SU-DHL-6 (cell line): Measurements from ENCODE around the gene SETD1A.

Experiments
- H2AFZ ChIP-seq: fragments of 200-600 bp; sonication (generic); 2 replicates; pipeline ENCODE4 v1.6.1; 2014; ENCODE audit warnings: low read depth, mild to moderate bottlenecking, moderate library complexity, mixed read lengths, antibody characterized with exemption, low read length; ENCODE audit not compliant: severe bottlenecking
- H3F3A ChIP-seq: fragments of 200-600 bp; shearing (Covaris generic); 2 replicates; pipeline ENCODE4 v1.6.0; 2016; ENCODE audit warnings: antibody characterized with exemption, mild to moderate bottlenecking; ENCODE audit not compliant: insufficient read depth
- H3K27ac ChIP-seq: fragments of 200-600 bp; sonication (generic); 2 replicates; pipeline ENCODE4 v1.5.1; 2016; ENCODE audit warnings: low read depth, mild to moderate bottlenecking, low read length, moderate library complexity, mixed read lengths
- H3K27me3 ChIP-seq: fragments of 200-600 bp; sonication (generic), shearing (Covaris generic); 2 replicates; pipeline ENCODE4 v1.6.0; 2014; ENCODE audit warnings: mild to moderate bottlenecking, low read length
- H3K36me3 ChIP-seq: fragments of 200-600 bp; sonication (generic); 2 replicates; pipeline ENCODE4 v1.6.1; 2014; ENCODE audit warnings: mild to moderate bottlenecking, low read length, mixed read lengths
- H3K4me2 ChIP-seq: fragments of 300-600, 200-600 bp; shearing (Covaris generic), sonication (generic); 2 replicates; pipeline ENCODE4 v1.6.0; 2014; ENCODE audit warnings: low read length, low read depth, mild to moderate bottlenecking; ENCODE audit not compliant: poor library complexity, severe bottlenecking
- H3K4me3 ChIP-seq: fragments of 200-600 bp; sonication (generic); 2 replicates; pipeline ENCODE4 v1.5.1; 2014; ENCODE audit warnings: antibody characterized with exemption, low read length, mild to moderate bottlenecking, mixed read lengths; ENCODE audit not compliant: insufficient read depth, poor library complexity, severe bottlenecking
- H3K79me2 ChIP-seq: fragments of 200-600 bp; sonication (generic); 2 replicates; pipeline ENCODE4 v1.6.1; 2014; ENCODE audit warnings: mild to moderate bottlenecking, low read length, moderate library complexity; ENCODE audit not compliant: insufficient read depth
- H3K9ac ChIP-seq: fragments of 200-600 bp; sonication (generic); 2 replicates; pipeline ENCODE4 v1.7.0; 2014; ENCODE audit warnings: mild to moderate bottlenecking, low read length
- H3K9me2 ChIP-seq: fragments of 200-600 bp; sonication (generic); replicated peaks from 2 replicates; pipeline ENCODE4 v1.6.1; 2014; ENCODE audit warnings: low read length; ENCODE audit not compliant: insufficient read depth
- H3K9me3 ChIP-seq: fragments of 200-600 bp; sonication (generic); 2 replicates; pipeline ENCODE4 v1.6.1; 2014; ENCODE audit warnings: low read length, mixed read lengths; ENCODE audit not compliant: insufficient read depth
- H4K20me1 ChIP-seq: fragments of 200-600 bp; sonication (generic); 2 replicates; pipeline ENCODE4 v1.6.1; 2014; ENCODE audit warnings: low read depth, mild to moderate bottlenecking, antibody characterized with exemption, low read length, moderate library complexity, mixed read lengths
- EZH2phosphoT487 ChIP-seq: fragments of 200-600 bp; sonication (generic), shearing (Covaris generic); conservative IDR thresholded peaks from 2 replicates; pipeline ENCODE4 v1.6.1; 2018; ENCODE audit warnings: mild to moderate bottlenecking, antibody characterized with exemption, low read length, moderate library complexity, mixed read lengths
- TF ChIP-seq, protein P1 (sequence below): fragments of 200-600 bp; sonication (generic); IDR thresholded peaks from one replicate; pipeline ENCODE4 v1.5.1; 2017; ENCODE audit warnings: antibody characterized with exemption, mild to moderate bottlenecking, low read length, moderate library complexity; ENCODE audit not compliant: insufficient read depth, poor library complexity, severe bottlenecking

SETD1A gene

GRCh38 chr16:31031276-31031675 lies 73.7 kb downstream of the SETD1A start:
- Histone ChIP-seq H4K20me1 (no peaks in the 10 kb centered on the region), H3K4me3 (no peak overlapping the region), H3K4me2 (no peak overlapping the region), H3K36me3 (no peaks in the 10 kb centered on the region), H3K27me3 (no peaks in the 10 kb centered on the region), H3K9me3 (no peaks in the 10 kb centered on the region), H3K27ac (no peak overlapping the region), H3F3A (peaks cover 10% of the 10 kb centered on the region), H3K9ac (no peak overlapping the region), H3K9me2 (no peaks in the 10 kb centered on the region), H2AFZ (no peak overlapping the region), H3K79me2 (no peaks in the 10 kb centered on the region)
- no peak for TF ChIP-seq EZH2phosphoT487
- TF ChIP-seq, protein P1, sequence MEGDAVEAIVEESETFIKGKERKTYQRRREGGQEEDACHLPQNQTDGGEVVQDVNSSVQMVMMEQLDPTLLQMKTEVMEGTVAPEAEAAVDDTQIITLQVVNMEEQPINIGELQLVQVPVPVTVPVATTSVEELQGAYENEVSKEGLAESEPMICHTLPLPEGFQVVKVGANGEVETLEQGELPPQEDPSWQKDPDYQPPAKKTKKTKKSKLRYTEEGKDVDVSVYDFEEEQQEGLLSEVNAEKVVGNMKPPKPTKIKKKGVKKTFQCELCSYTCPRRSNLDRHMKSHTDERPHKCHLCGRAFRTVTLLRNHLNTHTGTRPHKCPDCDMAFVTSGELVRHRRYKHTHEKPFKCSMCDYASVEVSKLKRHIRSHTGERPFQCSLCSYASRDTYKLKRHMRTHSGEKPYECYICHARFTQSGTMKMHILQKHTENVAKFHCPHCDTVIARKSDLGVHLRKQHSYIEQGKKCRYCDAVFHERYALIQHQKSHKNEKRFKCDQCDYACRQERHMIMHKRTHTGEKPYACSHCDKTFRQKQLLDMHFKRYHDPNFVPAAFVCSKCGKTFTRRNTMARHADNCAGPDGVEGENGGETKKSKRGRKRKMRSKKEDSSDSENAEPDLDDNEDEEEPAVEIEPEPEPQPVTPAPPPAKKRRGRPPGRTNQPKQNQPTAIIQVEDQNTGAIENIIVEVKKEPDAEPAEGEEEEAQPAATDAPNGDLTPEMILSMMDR: no peak

DNA sequence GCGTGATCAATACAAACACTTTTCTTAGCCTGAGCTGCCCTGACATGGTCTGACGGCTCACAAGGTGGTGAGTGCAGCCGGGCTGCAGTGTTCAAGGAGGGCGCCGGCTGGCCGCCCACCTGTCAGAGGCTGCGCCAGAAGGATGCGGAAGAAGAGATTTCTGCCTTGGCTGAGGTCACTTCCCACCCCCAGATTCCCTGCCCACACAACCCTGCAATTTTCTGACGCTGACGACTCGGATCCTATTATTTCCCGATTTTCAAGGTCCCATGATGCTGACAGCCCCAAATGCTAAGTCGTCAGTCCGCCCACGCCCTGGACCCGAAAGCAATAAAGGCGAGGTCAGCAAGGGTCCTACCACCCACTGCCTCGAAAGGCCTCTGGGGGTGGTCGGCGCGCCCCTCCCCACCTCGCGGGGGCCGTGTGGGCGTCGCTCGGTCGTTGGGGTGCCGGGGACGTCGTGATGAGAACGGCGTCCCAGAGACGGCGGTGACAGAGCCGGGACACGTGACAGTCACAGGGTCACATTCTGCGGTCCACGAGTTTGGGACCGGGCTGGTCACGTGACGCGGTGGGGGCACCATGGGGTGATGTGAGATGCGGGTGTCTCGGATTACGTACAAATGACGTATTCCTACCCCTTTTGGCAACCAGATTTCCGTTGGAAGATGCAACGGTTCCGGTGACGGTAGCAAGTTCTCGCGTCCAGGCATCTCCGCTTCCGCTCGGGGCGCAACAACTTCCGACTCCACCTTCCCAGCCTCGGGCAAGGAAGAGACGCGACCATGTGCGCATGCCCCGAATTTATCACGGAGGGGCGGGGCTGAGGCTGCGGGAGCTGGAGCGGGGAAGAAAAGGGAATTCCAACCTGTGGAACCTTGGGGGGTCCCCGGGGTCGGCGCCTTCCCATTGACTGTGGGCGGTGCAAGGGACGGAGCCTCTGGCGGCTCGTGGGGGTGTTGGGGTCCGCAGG lies 75.5 kb downstream of the SETD1A start, which contains the start of gene STX4:
Gene STX4 (plus strand): TSS at position 823 of the 973 bp plus-strand sequence. CDS start 248 bp downstream, outside the sequence.
- peak within 1 kb of the TSS; percentile 53 for H3K27ac ChIP-seq
- no peaks in the 10 kb centered on the region for H3K9me3 ChIP-seq
- H3K36me3 ChIP-seq: no peaks in the 10 kb centered on the region
- peaks cover 10% of the 10 kb centered on the region for H3F3A ChIP-seq
- H3K79me2 ChIP-seq: no peaks in the 10 kb centered on the region
- H4K20me1 ChIP-seq: no peaks in the 10 kb centered on the region
- peak within 1 kb of the TSS; percentile 92 for H3K4me3 ChIP-seq
- H3K9ac ChIP-seq: peak within 1 kb of the TSS; percentile 65
- no peaks in the 10 kb centered on the region for H3K27me3 ChIP-seq
- peak within 1 kb of the TSS; percentile 79 for H2AFZ ChIP-seq
- TF ChIP-seq EZH2phosphoT487: no peak
- TF ChIP-seq, protein P1: no peak
- peak within 1 kb of the TSS; percentile 69 for H3K4me2 ChIP-seq
- H3K9me2 ChIP-seq: no peaks in the 10 kb centered on the region

DNA sequence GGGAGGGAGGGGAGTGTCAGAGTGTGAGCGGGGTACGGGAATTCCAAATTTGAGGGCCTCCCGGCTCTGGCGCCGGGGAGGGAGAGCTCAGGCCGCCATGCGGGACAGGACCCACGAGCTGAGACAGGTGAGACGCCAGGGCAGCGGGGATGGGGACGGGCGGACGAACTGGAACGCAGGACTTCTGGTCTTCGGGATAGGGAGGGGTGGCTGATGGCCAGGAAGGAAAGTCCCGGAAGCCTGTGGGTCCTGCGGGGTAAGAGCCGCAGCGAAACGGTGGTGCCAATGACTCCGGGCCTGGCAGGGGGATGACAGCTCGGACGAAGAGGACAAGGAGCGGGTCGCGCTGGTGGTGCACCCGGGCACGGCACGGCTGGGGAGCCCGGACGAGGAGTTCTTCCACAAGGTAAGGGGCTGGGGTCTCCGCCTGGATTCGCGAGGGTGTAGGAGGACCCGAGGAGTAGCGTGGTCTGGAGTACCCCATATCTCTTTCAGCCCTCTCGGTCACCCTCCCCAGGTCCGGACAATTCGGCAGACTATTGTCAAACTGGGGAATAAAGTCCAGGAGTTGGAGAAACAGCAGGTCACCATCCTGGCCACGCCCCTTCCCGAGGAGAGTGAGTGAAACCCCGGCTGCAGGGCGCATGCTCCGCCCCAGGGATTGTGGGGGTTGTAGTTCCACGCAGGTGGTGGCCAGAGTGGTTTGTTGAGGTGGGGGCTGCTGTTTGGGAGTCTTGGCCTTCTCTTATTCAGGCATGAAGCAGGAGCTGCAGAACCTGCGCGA lies 76.3 kb downstream of the SETD1A start:
- H4K20me1 ChIP-seq: no peaks in the 10 kb centered on the region
- H3K9me2 ChIP-seq: no peaks in the 10 kb centered on the region
- peak overlapping the region; percentile 65 for H3K9ac ChIP-seq
- TF ChIP-seq, protein P1: no peak
- TF ChIP-seq EZH2phosphoT487: no peak
- peak overlapping the region; percentile 79 for H2AFZ ChIP-seq
- H3K4me3 ChIP-seq: peak overlapping the region; percentile 92
- H3K9me3 ChIP-seq: no peaks in the 10 kb centered on the region
- peak overlapping the region; percentile 69 for H3K4me2 ChIP-seq
- H3K27ac ChIP-seq: peak overlapping the region; percentile 23; the same call in 1 of the 2 replicates
- H3F3A ChIP-seq: peaks cover 10% of the 10 kb centered on the region
- no peaks in the 10 kb centered on the region for H3K27me3 ChIP-seq
- no peaks in the 10 kb centered on the region for H3K36me3 ChIP-seq
- H3K79me2 ChIP-seq: no peaks in the 10 kb centered on the region
